Inflammatory macrophage (primary cell): ENCODE data around the gene PLCXD3.
"Not testable (repeated sequence)": the region's sequence is repeated elsewhere in the genome, so short reads cannot be mapped to it uniquely, and the experiment has no call there.

Experiments used
- DNase-seq, 2 donors: peaks; one replicate each; pipeline ENCODE4 v3.0.0-alpha.2; 2020 to 2022

Gene PLCXD3

DNA sequence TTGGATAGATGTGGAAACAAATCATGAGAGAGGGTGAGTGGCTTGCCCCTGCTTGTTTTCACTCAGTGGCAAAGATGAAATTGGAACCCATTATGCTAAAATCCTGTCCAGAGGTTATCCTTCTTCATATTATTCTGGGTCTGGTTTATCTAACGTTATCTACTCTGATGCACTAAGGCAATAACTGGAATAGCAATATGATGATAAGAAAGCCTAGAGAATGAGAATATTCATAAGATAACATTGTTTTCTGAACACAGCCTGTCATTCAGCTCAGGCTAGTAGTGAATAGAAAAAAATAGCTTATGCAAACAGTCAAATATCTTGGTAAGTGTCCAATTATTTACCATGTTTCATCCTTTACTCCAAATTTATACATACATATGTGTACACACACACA lies 165.1 kb downstream of the PLCXD3 start:
- DNase-seq: no peak

DNA sequence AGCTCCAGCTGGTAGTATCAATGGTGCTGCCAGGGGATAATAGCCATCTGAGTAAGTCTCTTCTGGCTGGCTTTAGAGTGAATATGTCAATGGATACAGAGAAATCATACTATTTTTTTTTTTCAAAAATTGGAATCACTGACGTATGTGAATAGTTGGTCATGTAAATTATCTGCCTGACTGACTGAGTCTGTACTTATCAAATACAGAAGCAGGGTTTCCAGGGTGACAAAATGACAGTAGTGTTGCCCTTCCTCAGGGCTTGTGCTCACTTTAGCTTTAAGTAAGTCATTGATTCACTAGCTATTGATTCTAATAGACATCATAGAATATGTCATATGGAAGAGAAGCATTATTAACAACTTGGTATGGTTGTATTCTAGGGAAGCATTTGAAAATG lies 171.1 kb downstream of the PLCXD3 start:
- no peak for DNase-seq

DNA sequence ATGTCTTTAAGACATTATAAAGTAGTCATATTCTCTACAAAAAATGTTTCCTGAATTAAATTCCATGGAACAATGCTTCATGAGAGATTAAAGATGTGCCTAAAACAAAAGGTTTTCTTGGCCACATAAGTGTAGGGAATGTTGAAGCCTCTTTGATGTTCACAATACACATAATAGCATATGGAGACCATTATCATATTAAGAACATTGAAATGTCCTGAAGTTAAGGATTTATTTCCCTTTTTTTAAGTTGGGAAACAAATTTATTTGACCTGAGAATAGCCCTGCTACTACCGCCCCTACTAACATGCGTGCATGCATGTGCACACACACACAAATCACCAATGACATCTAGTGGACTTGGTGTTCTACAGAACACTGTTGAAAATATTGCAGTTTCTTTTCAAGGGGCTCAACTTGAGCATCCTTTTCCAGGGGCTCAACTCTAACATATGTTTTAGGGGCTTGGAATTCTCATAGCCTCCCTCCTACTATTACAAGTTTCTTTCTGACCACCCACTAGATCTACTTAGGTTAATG lies 172.2 kb downstream of the PLCXD3 start:
- no peak for DNase-seq

DNA sequence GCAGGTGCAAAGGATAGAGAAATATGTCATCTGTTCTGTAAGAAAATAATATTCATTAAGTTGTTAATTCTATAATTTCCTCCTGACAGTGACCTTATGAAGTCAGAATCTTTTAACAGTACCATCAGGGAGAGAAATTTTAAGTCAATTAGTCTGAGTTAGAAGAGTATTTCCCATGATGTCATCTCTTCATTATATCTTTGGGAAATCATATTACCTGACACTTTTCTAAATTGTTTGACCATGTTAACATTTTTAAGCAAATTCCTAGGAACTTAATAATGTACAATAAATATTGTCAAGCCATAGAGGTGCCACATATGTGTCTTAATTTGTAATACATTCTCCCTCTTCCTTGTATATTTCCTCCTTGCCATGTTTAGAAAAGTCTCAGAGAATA lies 172.7 kb downstream of the PLCXD3 start:
- no peak for DNase-seq

DNA sequence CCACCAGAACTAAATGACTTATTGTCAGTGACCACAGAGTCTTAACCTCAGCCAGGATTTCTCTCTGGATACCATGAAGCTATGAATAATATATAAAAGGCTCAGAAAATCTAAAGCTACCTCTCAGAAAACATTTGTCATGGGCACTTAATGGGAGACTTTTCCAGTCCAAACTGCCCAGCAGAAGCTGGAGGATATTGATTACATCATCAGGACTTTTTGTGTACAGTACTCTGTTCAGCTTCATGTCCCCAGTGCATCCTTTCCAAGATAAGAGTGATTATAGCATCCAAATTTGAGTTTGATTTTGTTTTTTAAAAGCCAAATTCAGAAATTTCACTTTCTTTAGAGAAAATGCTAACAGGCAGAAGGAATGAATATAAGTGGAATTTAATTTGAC lies 173.2 kb downstream of the PLCXD3 start:
- no peak for DNase-seq

DNA sequence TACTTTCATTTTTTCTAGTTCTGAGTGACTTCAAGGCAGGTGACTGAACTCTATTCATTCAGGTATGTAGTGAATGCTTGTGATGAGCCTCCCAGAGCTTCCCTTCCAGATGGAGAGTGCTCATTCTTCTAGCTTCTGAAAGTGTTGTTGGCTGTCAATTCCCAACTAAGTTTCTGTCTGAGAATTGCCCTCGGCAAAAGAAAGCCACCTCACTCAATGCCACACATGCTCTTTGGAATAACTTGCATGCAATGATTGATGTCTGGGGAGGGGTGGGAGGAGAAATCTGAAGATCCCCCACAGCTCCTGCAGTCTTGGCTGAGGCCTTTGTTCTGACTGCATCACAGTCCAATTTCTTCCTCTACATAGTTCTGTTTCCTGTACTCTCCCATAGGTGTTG lies 173.9 kb downstream of the PLCXD3 start:
- no peak for DNase-seq

DNA sequence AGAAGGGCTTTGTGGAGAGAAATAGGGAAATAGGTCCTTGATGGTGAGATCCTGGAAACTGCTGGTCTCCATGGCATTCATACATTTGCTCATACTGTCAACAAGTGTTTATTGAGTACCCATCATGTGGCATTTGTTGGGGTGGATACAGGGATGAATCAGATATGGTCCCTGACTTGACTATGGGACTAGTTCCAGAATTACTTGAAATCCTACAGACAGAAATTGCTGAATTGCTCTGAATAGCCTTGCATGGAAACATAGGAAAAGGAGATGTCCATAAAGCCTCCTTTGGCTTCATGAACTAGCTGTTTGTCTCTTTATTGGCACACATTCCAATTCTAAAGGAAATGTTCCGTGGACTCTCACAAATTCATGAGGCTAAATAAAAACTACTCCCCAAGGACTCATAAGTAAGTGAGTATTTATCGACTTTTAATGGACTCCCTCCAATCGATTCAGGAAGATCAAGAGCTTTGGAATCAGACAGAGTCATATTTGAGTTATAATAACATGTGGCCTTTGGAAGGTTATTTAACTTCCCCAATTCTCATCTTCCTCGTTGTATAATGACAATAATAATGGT lies 174.7 kb downstream of the PLCXD3 start:
- no peak for DNase-seq

DNA sequence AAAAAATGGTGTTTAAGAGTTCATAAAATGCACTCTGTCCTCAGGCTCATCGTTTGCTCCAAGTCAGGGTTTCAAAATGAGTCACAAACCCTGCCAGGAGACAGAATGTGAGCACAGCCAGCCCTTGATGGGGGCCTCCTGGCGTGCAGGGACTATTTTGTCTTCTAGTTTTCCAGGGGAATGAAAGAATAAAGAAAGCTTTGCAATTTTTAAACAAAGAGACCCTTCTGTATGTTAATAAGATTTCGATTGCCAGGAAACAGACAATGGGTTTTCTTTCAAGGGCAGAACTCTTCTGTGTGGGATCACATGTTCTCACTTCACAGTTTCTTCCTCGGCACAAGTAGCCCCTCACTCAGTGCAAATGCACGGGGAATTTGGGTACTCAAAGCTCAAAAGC lies 175.6 kb downstream of the PLCXD3 start:
- DNase-seq: no peak

DNA sequence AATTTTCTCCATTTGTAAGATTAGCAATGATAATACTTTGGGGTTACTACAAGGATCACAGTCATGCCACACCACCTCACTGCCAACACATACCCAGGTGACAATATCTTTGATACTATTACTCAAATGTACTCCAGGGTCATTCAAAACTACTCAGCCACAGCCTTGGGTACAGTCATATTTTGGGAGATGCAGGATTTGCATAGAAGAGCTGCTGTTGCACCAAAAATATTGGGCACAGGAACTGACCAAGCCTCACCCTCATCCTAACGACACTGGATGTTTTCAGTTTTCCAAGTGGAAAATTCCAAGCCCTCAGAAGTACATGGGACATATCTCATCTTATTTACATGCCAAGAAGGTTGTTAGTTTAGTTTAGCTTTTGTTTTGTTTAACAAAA lies 176.2 kb downstream of the PLCXD3 start:
- DNase-seq: no peak

DNA sequence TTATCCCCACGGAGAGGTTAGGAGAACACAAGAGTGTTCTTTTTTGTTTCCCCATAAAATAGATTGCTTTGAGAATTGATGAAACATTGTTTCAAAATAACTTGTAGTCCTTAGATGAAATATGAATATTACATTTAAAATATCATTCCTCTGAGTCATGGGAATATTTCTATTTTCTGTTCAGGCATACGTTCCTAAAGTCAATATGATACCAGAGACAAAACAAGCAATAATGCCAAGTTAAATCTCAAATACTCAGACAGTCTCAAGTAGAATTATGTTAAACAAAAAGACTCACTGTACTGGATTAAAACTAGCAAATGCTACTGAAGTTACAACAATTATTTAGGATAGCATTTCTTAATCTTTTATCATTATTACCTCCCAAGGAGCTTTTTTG lies 185.3 kb downstream of the PLCXD3 start:
- DNase-seq: no peak

DNA sequence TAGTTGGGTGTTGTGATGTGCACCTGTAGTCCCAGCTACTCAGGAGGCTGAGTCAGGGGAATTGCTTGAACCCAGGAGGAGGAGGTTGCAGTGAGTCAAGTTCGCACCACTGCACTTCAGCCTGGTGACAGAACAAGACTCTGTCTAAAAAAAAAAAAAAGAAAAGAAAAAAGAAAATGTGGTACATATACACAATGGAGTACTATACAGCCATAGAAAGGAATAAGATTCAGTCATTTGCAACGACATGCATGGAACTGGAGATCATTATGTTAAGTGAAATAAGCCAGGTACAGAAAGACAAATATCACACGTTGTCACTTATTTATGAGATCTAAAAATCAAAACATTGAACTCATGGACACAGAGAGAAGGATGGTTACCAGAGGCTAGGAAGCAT lies 187.6 kb downstream of the PLCXD3 start:
- DNase-seq: not testable (repeated sequence)

DNA sequence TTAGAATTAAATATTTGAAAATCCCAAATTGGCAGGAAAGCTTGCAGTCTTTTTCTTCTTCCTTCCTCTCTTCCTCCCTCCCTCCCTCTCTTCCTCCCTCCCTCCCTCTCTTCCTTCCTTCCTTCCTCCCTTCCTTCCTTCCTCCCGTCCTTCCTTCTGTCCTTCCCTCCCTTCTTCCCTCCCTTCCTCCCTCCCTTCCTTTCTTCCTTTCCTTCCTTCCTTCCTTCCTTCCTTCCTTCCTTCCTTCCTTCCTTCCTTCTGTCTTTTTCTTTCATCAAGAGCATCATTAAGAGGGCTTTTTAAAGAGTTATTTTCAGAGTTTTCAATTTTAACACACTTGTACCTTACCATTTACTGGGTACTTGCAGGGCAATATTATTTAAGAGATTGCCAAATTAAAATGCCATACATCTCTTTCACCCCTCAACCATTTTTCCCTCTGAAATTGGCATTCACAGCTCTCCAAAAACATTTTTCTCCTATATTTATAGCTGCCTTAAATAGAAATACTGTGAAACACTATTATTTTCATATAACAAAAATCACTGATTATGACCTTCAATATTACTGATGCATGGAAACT lies 197.8 kb downstream of the PLCXD3 start:
- no peak for DNase-seq

DNA sequence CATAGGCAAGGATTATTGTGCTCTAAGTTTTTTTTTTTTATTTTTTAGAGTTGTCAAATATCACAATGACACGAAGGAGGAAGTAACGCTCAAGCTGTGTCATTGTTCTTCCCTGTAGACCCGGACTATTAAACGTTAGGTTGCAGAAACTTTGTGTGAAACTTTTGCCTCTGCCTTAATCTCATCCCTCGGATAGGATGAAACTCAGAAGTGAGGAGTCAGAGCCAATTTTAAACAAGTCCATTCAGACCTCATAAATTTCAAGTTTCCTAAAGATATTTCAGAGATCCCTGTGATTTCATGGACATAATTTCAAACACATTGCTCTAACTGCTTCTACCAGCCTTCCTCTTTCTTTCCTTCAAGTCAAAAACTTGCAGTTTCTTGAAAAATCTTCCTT lies 198.3 kb downstream of the PLCXD3 start:
- DNase-seq: no peak

DNA sequence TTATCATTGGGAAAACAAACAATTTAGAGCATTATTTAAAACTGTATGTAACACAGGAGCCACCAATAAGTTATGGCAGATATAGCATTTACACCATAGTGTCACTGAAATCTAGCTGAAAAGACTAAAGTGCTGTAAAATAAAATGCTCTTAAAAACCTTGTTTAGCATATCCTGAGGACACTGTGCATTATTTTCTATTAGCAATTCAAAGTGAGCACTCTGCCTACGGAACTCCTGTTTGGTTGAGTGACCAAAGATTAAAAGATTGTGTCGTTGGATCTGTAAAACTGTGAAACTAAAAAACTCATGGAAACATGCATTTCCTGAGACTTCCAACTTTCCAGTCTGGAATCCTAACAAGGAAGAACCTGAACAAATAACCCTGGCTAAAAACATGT lies 201.1 kb downstream of the PLCXD3 start:
- no peak for DNase-seq

DNA sequence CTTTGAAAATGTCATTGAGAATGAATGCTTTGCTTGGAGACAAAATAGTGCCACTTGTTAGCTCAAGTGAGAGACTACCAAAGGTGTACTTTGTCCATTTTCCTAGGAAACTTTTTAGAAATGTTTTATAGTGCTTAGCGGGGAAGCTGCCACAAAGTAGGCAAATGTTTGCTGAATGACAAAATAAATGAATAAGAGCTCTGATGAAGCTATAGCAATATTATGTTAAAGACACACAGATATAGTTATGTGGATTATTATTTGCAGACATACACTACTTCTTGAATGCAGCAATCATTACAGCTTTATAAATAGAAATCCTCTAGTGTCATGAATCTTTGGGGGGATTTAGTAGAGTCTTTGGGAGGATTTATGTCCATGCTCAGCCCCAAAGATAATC lies 204.4 kb downstream of the PLCXD3 start:
- DNase-seq: no peak

DNA sequence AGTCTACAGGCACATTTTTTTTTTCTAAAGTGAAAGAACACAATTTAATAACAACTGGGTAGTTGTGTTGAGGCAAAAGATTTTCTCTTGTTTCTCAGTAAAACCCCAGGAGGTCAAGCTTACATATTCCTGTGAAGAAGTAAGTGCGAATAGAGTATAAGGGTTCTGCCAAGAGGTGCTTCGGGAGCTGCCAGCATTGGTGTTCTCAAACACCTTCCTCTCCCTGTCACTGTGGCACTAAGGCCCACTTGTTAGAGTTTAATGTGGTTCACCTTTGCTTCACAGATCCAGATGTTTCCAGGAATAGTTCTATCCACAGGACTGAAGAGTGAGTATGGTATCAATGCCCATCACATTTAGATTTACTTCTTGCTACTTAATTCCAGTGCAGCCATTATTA lies 205.3 kb downstream of the PLCXD3 start:
- no peak for DNase-seq

DNA sequence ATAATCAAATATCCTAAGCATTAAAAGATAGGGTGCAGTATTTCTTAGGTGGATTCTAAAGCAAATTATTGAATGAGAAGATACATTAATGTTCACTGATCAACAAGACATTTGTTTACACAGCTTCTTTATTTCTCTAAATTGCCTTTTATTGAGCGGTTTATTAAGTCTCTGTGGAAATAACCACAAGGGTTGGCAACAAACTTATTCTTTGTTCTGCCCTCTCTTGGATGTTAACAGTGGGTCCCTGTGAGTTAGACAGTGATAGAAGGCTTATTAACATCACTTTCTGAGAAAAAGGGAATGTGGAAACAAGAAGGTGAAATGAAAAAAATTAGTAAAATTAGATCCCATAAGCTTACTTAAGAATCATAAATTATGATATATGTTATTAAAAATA lies 214.3 kb downstream of the PLCXD3 start:
- no peak for DNase-seq

DNA sequence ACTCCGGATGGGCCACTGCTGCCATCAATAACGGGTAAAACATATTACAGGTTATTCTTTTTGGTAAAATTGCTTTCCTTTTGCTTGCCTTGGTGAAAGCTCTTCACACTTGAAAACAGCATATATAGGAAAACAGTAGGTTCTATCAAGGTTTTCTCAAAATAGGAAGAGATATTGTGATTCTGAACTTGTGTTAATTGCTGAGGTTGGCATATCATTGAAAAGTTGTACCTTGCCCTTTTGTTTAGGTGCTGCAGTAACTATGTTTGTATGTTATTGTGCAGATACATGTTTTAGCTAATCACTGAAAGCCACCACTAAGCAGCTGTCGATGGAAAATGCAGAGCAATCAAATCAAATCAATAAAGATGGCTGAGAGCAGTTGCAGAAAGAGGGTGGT lies 219.1 kb downstream of the PLCXD3 start:
- no peak for DNase-seq

DNA sequence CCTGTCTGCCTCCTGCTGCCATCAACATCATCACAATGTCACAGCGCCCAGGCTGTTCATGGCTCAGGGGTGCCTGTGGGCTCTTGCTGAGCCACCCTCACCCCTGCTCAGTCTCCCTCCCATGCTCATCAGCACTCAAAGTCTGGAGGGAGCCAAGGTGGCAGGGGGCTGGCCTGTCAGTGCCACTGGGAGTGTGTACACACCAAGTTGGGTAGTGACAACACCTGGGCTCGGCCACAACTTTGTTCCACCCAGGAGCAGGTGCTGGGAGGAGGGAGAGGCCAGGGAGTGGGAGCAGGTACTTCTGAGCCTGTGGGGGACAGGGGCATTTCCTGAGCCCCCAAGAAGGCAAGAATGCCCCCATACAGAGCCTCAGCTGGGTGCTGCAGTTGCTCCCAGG lies 219.6 kb downstream of the PLCXD3 start:
- DNase-seq: no peak

DNA sequence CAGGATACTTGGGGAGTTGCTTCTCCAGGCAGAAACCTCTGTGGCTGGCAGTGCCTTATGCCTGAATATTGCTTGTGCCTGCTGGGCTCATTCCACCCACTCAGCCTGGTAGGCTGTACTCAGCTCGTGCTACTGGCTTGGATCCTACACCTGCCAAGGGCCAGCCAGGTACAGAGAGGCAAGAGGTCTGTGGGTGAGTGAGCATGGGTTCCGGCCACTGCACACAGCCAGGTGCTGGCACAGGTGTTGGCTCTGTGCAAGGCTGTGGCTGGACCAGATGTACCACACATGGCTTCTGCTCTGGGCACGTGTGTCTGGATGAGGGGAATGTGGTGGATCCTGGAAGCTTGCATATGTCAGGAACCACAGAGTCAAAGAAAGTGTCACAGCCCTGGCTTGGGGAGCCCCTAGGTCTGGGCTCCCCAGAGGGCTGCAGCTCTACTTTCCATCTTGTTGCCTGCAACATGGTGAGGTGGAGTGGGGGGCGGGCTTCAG lies 220.4 kb downstream of the PLCXD3 start:
- DNase-seq: no peak

DNA sequence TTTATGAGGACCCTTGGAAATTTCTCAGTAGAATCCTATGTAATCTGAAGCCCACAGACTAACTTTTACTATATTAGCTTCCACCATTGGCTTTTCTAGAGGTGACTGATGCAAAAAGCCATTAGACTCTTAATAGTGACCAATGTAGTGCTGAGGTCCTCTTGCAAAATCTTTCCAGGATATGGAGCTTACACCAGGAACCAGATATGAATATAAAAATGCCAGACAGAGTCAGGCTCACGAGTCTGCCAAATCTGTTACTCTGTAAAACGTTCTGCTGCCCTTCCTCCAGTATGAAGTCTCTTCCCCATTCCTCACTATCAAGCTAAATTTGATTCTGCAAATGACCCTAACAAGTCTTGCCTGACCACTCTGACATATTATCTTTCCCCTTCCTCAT lies 223.7 kb downstream of the PLCXD3 start:
- DNase-seq: no peak

DNA sequence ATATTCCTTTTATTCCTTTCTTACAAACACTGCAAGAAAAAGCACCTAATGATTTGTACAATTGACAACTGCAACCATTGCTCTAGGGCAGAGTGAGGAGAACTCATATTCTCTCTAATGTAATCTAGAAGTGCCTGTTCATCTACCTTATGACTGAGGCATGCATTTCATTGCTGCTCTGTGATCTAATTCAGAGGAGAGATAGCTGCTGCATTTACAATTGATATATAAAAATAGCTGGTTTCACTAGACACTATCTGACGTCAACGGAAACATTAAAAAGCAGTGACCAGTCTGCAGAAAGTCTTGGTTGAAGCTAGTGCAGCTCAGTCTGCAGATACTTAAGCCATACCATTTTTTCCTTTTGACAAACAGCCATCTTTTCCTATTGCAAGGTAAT lies 224.2 kb downstream of the PLCXD3 start:
- no peak for DNase-seq

DNA sequence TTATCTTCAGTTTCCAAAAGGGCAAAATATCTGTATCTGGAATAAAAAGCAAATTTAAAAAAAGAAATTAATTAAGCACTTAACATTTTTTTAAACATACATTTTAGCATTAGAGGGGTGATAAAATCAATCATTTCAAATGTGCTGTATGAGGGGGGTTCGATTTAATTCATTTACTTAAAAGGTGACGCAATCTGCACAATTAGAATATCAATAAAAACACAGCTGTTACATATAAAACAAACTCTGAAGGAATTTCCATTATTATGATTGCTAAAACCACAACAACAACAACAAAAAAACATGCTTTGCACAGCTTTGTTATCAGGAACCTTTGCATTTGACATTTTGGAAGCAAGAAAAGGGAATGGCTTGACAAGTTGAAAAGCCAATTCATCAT lies 225.5 kb downstream of the PLCXD3 start:
- DNase-seq: no peak

DNA sequence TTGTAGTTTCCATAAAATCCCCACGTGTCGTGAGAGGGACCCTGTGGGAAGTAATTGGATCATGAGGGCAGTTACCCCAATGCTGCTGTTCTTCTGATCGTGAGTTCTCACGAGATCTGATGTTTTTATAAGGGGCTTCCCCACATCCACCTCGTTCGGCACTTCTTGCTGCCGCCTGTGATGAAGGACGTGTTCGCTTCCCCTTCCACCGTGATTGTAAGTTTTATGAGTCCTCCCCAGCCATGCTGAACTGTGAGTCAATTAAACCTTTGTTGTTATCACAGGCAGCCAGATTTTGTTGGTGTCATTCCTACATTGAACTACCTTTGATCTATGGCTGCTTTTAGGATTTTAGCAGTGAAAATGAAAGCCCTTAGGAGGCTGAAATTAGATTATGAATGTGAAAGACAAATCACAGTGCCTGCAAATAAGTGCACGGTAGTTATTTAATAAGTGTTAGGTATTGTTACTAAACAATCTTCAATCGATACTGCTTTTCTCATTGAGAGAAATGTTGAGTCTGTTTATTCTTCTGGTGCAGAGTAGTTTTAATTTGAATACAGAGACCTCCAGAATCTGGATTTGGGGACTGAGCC lies 229.1 kb downstream of the PLCXD3 start:
- no peak for DNase-seq
